ENCODE data around the gene MEGF6. TPM values are rescaled to one million over a fixed set of nuclear protein-coding genes. Genes with fewer than 3 reads are reported as not detected.

The MEGF6 gene
- total and polyA plus RNA-seq, 2 donors (not counting 1 experiment from before 2014, with no cell fraction given): 43.2 to 77.3 TPM

GRCh38 chr1:3563125-3563524 lies 48.2 kb downstream of the MEGF6 start:
- H3K27me3 Mint-ChIP-seq: peaks cover 3% of the 10 kb centered on the region
- no peaks in the 10 kb centered on the region for H3K4me1 ChIP-seq (ENCODE audit: control insufficient read depth in 2 of 2, insufficient read depth in 2 of 2, low read length in 2 of 2)
- peaks cover 0 to 6% (median 0%) of the 10 kb centered on the region in 3 donors for H3K9me3 ChIP-seq (ENCODE audit: control extremely low read depth in 1 of 3, control insufficient read depth in 2 of 3, insufficient read depth in 1 of 3, low read length in 2 of 3)
- no peak overlapping the region for H3K4me2 ChIP-seq (replicated peaks; ENCODE audit: low read depth, low read length, poor library complexity, severe bottlenecking)
- 87% methylated on average over 12 of the region's 12 CpGs for WGBS (ENCODE audit: insufficient coverage)
- POLR2A ChIA-PET: no interaction called here
- no peak overlapping the region for H3K27ac ChIP-seq (ENCODE audit: low read length in 2 of 2)
- no peak overlapping the region for H3K4me3 Mint-ChIP-seq
- CTCF ChIA-PET: interaction anchor here (4.9 kb wide), 1 partner anchor 57 kb away, joined by 48 read pairs; no protein-coding TSS in a partner anchor
- H3K9me3 Mint-ChIP-seq (ENCODE audit: insufficient read depth): no peaks in the 10 kb centered on the region
- H3K9ac ChIP-seq (ENCODE audit: low read length): no peak overlapping the region
- TF ChIP-seq, protein P1, sequence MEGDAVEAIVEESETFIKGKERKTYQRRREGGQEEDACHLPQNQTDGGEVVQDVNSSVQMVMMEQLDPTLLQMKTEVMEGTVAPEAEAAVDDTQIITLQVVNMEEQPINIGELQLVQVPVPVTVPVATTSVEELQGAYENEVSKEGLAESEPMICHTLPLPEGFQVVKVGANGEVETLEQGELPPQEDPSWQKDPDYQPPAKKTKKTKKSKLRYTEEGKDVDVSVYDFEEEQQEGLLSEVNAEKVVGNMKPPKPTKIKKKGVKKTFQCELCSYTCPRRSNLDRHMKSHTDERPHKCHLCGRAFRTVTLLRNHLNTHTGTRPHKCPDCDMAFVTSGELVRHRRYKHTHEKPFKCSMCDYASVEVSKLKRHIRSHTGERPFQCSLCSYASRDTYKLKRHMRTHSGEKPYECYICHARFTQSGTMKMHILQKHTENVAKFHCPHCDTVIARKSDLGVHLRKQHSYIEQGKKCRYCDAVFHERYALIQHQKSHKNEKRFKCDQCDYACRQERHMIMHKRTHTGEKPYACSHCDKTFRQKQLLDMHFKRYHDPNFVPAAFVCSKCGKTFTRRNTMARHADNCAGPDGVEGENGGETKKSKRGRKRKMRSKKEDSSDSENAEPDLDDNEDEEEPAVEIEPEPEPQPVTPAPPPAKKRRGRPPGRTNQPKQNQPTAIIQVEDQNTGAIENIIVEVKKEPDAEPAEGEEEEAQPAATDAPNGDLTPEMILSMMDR (IDR thresholded peaks at IDR 0.05): no peak
- no peak for TF ChIP-seq EZH2 (IDR thresholded peaks at IDR 0.05; ENCODE audit: borderline replicate concordance, insufficient read depth, low read depth, low read length, poor library complexity, severe bottlenecking)
- no peak overlapping the region for H3K4me3 ChIP-seq (ENCODE audit: control extremely low read depth in 1 of 5, extremely low read depth in 1 of 5, insufficient read depth in 1 of 5, low read depth in 2 of 5, low read length in 4 of 5)
- no peak overlapping the region for H2AFZ ChIP-seq (ENCODE audit: insufficient read depth, low read depth, low read length, poor library complexity, severe bottlenecking)
- ATAC-seq (ENCODE audit: low read depth): no peak
- H3K79me2 ChIP-seq (ENCODE audit: control insufficient read depth, insufficient read depth, low read length): no peaks in the 10 kb centered on the region
- no peaks in the 10 kb centered on the region for H3K27me3 ChIP-seq (replicated peaks in 1 of 4; ENCODE audit: control extremely low read depth in 1 of 4, control insufficient read depth in 3 of 4, insufficient read depth in 4 of 4, low read length in 3 of 4)
- no peaks in the 10 kb centered on the region for H4K20me1 ChIP-seq (ENCODE audit: control insufficient read depth, insufficient read depth, low read length, poor library complexity, severe bottlenecking)
- intact Hi-C loops (cut with micrococcal nuclease): no loop called here
- no peak overlapping the region for H3K27ac Mint-ChIP-seq
- no peaks in the 10 kb centered on the region for H3K4me1 Mint-ChIP-seq
- no peaks in the 10 kb centered on the region for H3K36me3 ChIP-seq (replicated peaks in 1 of 2; ENCODE audit: control extremely low read depth in 1 of 2, control insufficient read depth in 1 of 2, extremely low read depth in 1 of 2, insufficient read depth in 2 of 2, low read length in 1 of 2)
- DNase-seq: no peak

GRCh38 chr1:3562712-3563111 lies 48.6 kb downstream of the MEGF6 start:
- Histone ChIP-seq H3K27me3 (replicated peaks in 1 of 4; ENCODE audit: control extremely low read depth in 1 of 4, control insufficient read depth in 3 of 4, insufficient read depth in 4 of 4, low read length in 3 of 4) (no peaks in the 10 kb centered on the region), H3K27ac (ENCODE audit: low read length in 2 of 2) (no peak overlapping the region), H3K79me2 (ENCODE audit: control insufficient read depth, insufficient read depth, low read length) (no peaks in the 10 kb centered on the region), H3K4me1 (ENCODE audit: control insufficient read depth in 2 of 2, insufficient read depth in 2 of 2, low read length in 2 of 2) (no peaks in the 10 kb centered on the region), H4K20me1 (ENCODE audit: control insufficient read depth, insufficient read depth, low read length, poor library complexity, severe bottlenecking) (no peaks in the 10 kb centered on the region), H2AFZ (ENCODE audit: insufficient read depth, low read depth, low read length, poor library complexity, severe bottlenecking) (no peak overlapping the region), H3K4me3 (ENCODE audit: control extremely low read depth in 1 of 5, extremely low read depth in 1 of 5, insufficient read depth in 1 of 5, low read depth in 2 of 5, low read length in 4 of 5) (no peak overlapping the region), H3K9ac (ENCODE audit: low read length) (no peak overlapping the region), H3K36me3 (replicated peaks in 1 of 2; ENCODE audit: control extremely low read depth in 1 of 2, control insufficient read depth in 1 of 2, extremely low read depth in 1 of 2, insufficient read depth in 2 of 2, low read length in 1 of 2) (no peaks in the 10 kb centered on the region), H3K9me3 (ENCODE audit: control extremely low read depth in 1 of 3, control insufficient read depth in 2 of 3, insufficient read depth in 1 of 3, low read length in 2 of 3) (peaks cover 0 to 10% (median 0%) of the 10 kb centered on the region in 3 donors), H3K4me2 (replicated peaks; ENCODE audit: low read depth, low read length, poor library complexity, severe bottlenecking) (no peak overlapping the region)
- ChIA-PET CTCF (interaction anchor here (4.9 kb wide), 1 partner anchor 58 kb away, joined by 48 read pairs; no protein-coding TSS in a partner anchor), POLR2A (no interaction called here)
- H3K9me3 Mint-ChIP-seq (ENCODE audit: insufficient read depth): no peaks in the 10 kb centered on the region
- ATAC-seq (ENCODE audit: low read depth) (no peak), DNase-seq (no peak)
- H3K4me1 Mint-ChIP-seq: no peaks in the 10 kb centered on the region
- no peak overlapping the region for H3K4me3 Mint-ChIP-seq
- TF ChIP-seq, protein P1 (IDR thresholded peaks at IDR 0.05): no peak
- TF ChIP-seq EZH2 (IDR thresholded peaks at IDR 0.05; ENCODE audit: borderline replicate concordance, insufficient read depth, low read depth, low read length, poor library complexity, severe bottlenecking): no peak
- WGBS (ENCODE audit: insufficient coverage): 93% methylated on average over 8 of the region's 8 CpGs
- peaks cover 3% of the 10 kb centered on the region for H3K27me3 Mint-ChIP-seq
- intact Hi-C loops (cut with micrococcal nuclease): no loop called here
- H3K27ac Mint-ChIP-seq: no peak overlapping the region
